ENCODE results near the gene ANKMY1.

DNA sequence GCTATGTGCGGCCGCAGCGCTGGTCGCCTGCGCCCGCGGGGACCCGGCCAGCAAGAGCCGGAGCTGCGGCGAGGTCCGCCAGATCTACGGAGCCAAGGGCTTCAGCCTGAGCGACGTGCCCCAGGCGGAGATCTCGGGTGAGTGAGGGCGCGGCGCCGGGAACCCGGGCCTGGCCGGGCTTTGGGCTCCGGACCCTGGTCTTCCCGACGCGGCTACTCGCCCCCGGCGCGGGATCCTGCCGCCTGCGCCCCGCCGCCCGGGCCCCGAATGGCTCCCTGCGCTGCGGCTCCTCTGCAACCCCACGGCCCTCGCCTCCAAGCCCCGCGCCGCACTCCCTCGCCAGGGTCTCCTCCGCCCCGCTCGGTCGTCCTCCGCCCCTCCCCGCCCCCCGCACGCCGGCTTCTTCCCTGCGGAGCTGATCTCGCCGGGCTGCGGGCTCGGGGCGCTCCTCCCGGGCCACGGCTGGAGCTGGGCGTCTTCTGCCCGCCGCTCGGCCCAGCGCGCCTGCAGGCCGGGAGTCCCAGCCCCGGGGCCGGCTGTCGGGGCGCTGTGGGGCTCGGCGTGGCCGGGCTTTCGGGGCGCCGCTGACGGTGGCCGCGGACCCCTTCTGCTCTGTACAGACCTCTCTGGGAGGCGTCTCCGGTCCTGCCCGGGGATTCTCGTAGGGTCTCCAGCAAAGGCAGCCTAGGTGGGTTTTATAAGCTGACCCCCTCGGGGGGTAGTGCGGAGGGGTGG lies 121.7 kb downstream of the ANKMY1 start:
- TF ChIP-seq POLR2AphosphoS5 (IDR thresholded peaks at IDR 0.05) (no peak), POLR2A (IDR thresholded peaks at IDR 0.05) (no peak)
- TF ChIP-seq, protein P1, sequence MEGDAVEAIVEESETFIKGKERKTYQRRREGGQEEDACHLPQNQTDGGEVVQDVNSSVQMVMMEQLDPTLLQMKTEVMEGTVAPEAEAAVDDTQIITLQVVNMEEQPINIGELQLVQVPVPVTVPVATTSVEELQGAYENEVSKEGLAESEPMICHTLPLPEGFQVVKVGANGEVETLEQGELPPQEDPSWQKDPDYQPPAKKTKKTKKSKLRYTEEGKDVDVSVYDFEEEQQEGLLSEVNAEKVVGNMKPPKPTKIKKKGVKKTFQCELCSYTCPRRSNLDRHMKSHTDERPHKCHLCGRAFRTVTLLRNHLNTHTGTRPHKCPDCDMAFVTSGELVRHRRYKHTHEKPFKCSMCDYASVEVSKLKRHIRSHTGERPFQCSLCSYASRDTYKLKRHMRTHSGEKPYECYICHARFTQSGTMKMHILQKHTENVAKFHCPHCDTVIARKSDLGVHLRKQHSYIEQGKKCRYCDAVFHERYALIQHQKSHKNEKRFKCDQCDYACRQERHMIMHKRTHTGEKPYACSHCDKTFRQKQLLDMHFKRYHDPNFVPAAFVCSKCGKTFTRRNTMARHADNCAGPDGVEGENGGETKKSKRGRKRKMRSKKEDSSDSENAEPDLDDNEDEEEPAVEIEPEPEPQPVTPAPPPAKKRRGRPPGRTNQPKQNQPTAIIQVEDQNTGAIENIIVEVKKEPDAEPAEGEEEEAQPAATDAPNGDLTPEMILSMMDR (IDR thresholded peaks at IDR 0.05 in 8 of 11, conservative IDR thresholded peaks at IDR 0.05 in 3 of 11) = no peak

All from spleen (tissue), 7 donors.